NOMO-1 (cell line): ENCODE data around the gene IGLON5.
A peak's percentile ranks its signal among the peaks of the same experiment; 100 is the strongest.

Source experiments
- DNase-seq, 2 experiments: peaks; one replicate each; lab custom pipeline; 2025; ENCODE audit not compliant: unreplicated experiment in 2 of 2; lab: John Stamatoyannopoulos, UW

The IGLON5 gene

GRCh38 chr19:51311351-51312257, at the start of gene IGLON5:
TSS of gene IGLON5 (plus strand) at chr19:51311644. CDS start at chr19:51311848, 204 bp downstream.
- DNase-seq, result no peak

- DNase-seq, result no peak
Measured at GRCh38 chr19:51263808-51264207, 47.6 kb upstream of the IGLON5 start.

- no peak for DNase-seq
Measured at GRCh38 chr19:51271067-51271466, 40.4 kb upstream of the IGLON5 start.

GRCh38 chr19:51272183-51272810, 39.1 kb upstream of the IGLON5 start:
- peak; percentile 6 to 30 for DNase-seq

DNA sequence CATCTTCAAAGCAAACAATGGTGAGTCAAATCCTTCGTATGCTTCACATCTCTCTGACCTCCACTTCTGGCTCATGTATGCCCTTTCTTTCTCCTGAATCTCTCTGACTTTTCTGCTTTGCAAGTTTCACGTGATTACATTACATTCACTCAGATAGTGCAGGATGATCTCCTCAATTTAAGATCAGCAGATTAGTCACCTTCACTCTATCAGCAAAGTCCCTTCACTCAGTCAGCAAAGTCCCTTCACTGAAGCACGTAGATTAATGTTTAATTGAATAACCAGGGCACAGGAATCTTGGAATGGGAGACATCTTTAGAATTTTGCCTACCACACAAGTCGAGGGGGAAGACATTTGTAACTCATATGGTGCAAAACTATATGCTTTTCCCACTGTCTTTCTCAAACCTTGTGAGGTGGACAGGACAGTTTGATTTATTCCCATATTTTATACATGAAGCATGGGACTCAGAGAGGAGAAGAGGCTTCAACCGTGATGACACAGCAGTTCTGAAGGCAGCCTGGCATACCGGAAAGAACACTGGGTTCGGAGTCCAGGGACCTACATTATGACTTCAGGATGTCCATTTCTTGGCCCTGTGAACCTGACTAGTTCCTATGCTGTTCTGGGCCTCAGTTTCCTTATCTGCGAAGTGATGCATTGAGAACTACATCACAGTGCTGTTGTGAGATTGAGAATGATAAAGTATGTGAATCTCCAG, 37.2 kb upstream of the IGLON5 start:
- no peak for DNase-seq

DNA sequence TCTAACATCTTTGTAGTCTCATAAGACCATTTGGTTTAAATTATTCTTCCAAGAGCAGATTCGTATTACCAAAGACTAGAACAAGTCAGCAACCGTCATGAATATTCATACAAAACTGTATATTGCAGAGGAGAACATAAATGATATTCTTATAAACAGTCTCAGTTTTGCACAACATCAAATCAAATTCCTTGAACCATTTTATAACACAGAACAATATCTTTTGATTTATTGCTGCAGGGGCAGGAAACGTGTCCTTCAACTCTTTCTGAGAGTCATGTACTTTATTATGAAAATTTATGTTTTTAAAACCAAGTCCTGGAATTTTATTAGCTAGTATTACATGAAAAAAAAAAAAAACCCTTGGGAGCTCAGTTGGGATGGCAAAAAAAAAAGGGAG, 34.3 kb upstream of the IGLON5 start:
- DNase-seq, result no peak

GRCh38 chr19:51282335-51282734, 29.1 kb upstream of the IGLON5 start:
- DNase-seq, result no peak

DNA sequence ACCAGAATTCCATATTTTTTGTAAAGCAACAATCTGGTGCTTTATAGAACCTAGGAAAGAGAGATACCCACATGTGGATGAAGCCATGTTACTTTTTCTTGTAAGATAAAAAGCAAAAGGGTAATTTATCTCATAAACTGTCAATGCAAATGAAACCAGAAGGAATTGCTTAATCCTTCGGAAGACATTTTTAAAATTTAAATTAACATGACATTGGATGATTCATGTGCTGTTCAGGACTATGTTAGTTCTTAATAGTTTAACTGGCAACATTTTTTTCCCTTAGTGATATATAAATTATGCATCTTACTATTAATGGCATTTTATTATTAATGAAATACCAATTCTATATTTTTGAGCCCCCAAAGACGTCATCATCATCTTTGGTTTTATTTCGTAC, 25.8 kb upstream of the IGLON5 start:
- DNase-seq, result no peak

- no peak for DNase-seq
Measured at GRCh38 chr19:51289635-51290034, 21.8 kb upstream of the IGLON5 start.

DNA sequence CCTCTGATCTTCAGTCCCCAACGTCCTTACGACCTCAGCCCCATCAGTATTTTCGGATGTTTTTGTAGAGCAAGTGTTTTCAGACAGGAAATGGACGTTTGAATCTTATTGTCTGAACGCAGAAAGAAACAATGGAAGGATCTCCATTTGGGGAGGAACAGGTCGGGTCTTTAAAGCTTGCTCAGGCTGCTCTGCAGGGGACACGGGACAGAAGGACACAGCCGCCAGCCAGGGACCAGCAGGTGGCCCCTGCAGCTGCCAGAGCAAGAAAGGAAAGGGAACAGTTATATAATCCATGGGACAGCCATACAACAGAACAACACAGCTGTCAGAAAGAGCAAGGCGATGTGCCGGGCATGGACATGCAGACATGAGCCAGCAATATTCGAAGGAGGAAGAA, 18.5 kb upstream of the IGLON5 start:
- no peak for DNase-seq

- no peak for DNase-seq
Measured at GRCh38 chr19:51293571-51294210, 17.8 kb upstream of the IGLON5 start.

DNA sequence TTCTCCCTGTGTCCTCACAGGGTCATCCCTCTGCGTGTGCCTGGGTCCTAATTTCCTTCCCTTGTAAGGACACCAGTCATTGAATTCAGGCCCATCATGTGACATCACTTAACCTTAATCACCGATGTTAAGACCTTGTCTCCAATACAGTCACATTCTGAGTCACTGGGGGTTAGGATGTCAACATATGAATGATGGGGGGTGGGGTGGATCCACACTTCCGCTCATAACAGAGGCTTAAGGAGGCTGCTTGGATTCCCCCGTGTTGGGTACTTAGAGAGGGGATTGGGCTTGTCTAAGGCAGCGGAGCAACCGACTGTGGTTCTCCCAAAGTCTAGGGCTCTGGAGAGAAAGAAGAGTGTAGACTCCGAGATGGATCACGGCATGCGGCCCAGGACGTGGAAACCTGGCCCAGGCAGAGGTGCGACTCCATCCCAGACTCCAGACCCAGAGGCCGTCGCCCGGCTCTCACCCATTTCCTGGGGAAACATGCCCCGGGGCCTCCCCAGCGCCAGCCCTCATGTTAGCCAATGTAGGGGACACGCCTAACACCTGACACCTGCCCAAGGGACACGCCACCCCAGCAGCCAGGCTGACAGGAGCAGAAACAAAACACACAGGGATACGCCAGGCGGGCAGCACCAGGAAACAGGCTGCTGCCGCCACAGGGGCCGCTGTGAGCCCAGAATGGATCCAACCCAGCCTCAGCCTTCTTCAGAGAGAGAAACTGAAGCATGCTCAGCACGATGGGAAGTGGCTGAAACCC, 17.1 kb upstream of the IGLON5 start:
- peak in 1 of 2 experiments; percentile 18 for DNase-seq

DNA sequence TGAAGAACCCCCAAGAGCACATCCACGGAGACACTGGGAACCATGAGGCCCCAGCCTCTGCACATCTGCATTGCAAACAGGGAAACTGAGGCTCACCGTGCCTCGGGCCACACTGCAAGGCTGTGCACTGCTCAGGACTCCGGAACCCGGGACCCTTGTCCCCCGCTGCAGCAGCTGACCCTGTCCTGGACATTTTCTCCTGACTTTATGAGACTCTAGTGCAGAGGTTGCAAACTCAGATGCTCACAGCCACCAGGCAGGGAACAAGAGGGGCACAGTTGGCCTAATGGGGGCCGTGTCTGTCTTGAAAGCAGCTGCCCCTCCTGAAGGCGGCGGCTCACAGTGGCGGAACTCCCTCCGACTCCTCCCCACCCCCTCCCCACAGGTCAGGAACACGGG, 16.5 kb upstream of the IGLON5 start:
- DNase-seq, result no peak

GRCh38 chr19:51295382-51296126, 15.9 kb upstream of the IGLON5 start:
- DNase-seq, result no peak

GRCh38 chr19:51296336-51297093, 14.9 kb upstream of the IGLON5 start:
- no peak for DNase-seq

DNA sequence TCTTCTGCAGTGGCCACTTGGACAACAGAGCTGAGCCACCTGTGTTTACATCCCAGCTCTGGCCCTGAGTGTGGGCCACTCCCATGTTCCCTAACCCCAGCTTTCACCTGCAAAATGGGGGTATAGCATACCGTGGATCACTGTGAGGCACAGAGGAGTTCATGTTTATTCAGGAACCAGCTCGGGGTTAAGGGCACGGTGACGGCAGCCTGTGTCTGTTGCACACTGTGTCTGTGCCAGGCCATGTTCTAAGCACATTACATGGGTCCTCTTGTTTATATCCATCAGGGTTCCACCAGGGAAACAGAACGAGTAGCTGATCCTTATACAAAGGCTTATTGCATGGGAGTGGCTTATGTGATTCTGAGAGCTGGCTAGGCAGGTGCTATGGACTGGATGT, 14.0 kb upstream of the IGLON5 start:
- DNase-seq, result no peak

GRCh38 chr19:51301266-51301665, 10.2 kb upstream of the IGLON5 start:
- no peak for DNase-seq

DNA sequence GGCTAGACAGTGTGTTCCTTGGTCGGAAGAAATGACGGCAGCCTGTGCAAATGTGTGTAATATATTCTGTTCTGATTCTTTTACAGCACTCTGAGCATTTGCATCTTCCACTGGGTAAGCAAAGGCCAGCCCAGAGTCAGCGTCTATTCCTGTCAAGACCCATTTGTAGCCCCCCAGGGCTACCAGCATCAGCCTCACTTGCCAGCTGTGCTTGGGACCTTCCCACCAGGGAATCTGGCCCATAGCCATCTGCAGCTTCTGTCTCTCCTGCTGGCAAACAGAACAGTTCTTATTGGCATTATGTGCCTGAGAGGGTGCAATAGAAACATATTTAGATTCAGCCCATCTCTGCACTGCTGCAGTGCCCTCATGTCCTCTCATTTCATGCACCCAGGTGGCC, 6.0 kb upstream of the IGLON5 start:
- DNase-seq, result no peak

- DNase-seq, result no peak
Measured at GRCh38 chr19:51316688-51317087, 5.2 kb downstream of the IGLON5 start.
